Neural crest cell (in vitro differentiated cells): ENCODE measurements around the gene NRXN3. TPM values are rescaled to one million over a fixed set of nuclear protein-coding genes. Genes with fewer than 3 reads are reported as not detected.

Experiments
- DNase-seq: peaks from one replicate; pipeline ENCODE4 v3.0.0; 2021; ENCODE audit warnings: low read depth, mixed read lengths, low spot score
- H3K27ac Mint-ChIP-seq: one replicate; pipeline ENCODE4 v1.8.0; 2021; ENCODE audit warnings: mild to moderate bottlenecking, mixed read lengths; ENCODE audit not compliant: unreplicated experiment
- H3K27me3 Mint-ChIP-seq: 2 replicates; pipeline ENCODE4 v1.8.0; 2021; ENCODE audit warnings: low read depth, mild to moderate bottlenecking, mixed read lengths
- H3K36me3 Mint-ChIP-seq: 2 replicates; pipeline ENCODE4 v1.8.0; 2021; ENCODE audit warnings: low read depth, mild to moderate bottlenecking, mixed read lengths
- H3K4me1 Mint-ChIP-seq: 2 replicates; pipeline ENCODE4 v1.8.0; 2021; ENCODE audit warnings: mixed read lengths
- H3K4me3 Mint-ChIP-seq: one replicate; pipeline ENCODE4 v1.8.0; 2021; ENCODE audit warnings: mild to moderate bottlenecking, mixed read lengths
- H3K9me3 Mint-ChIP-seq: 2 replicates; pipeline ENCODE4 v1.8.0; 2021; ENCODE audit warnings: mixed read lengths
- CTCF ChIP-seq: fragments of 200-600 bp; sonication (generic); conservative IDR thresholded peaks from 2 replicates; pipeline ENCODE4 v1.5.0; 2021; ENCODE audit warnings: antibody characterized with exemption, mild to moderate bottlenecking
- total RNA-seq: library from RNA; stranded (reverse); gene quantifications from 2 replicates; pipeline ENCODE4 v1.2.1, GENCODE V29; 2021

The NRXN3 gene
- total RNA-seq, 1 donor from 2014 or later = 2.5 TPM

DNA sequence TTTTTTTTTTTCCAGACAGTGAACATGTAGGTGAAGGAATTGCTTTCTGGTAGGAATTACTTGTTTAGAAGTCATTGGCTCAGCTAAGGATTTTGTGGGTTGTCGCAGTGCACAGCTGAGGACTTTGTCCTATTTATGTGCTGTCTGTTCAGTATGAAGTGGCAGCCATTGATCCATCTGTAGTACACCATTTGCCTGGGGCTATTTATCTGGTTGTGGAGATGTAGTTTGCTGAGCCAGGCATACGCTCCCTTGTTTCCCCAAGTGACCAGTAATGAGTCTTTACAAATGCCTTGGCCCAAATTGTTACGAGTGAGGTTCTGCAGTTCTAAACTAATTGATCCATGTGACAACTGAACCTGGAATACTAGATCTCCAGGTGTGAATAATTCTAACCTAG is 140.1 kb downstream of the NRXN3 start:
- Mint-ChIP-seq H3K4me3 (no peak overlapping the region), H3K27me3 (peaks cover 40% of the 10 kb centered on the region), H3K4me1 (peaks cover 7% of the 10 kb centered on the region), H3K27ac (no peak overlapping the region), H3K36me3 (no peaks in the 10 kb centered on the region), H3K9me3 (no peaks in the 10 kb centered on the region)
- no peak for DNase-seq
- TF ChIP-seq CTCF = no peak

- DNase-seq = no peak
- H3K27me3 Mint-ChIP-seq = peaks cover 53% of the 10 kb centered on the region
- no peaks in the 10 kb centered on the region for H3K9me3 Mint-ChIP-seq
- peaks cover 17% of the 10 kb centered on the region for H3K4me1 Mint-ChIP-seq
- TF ChIP-seq CTCF = no peak
- no peak overlapping the region for H3K4me3 Mint-ChIP-seq
- no peak overlapping the region for H3K27ac Mint-ChIP-seq
- H3K36me3 Mint-ChIP-seq = no peaks in the 10 kb centered on the region
These were observed 143.3 kb downstream of the NRXN3 start for GRCh38 chr14:78313499-78313898.

GRCh38 chr14:78314484-78314883 is 144.3 kb downstream of the NRXN3 start:
- peaks cover 17% of the 10 kb centered on the region for H3K4me1 Mint-ChIP-seq
- H3K4me3 Mint-ChIP-seq = no peak overlapping the region
- no peaks in the 10 kb centered on the region for H3K9me3 Mint-ChIP-seq
- H3K27ac Mint-ChIP-seq = no peak overlapping the region
- DNase-seq = no peak
- no peak for TF ChIP-seq CTCF
- H3K36me3 Mint-ChIP-seq = no peaks in the 10 kb centered on the region
- peaks cover 49% of the 10 kb centered on the region for H3K27me3 Mint-ChIP-seq

DNA sequence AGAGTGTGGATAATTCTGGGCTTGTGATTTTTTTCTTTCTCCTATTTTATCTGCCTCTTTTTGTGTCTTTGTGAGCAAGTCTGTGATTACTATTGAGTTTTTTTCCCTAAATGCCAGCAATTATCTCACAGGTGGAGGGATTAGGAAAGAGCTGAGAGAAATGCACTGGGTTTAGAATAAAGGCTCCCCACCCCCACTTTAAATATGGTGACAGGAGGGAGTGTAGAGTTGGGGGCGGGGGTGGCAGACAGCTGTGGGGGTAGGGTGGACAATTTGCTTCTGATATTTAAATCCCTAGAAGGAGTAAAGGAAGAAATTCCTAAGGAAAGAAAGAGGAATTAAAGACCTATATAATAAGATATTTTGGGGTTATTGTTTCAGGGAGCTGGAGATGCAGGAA is 145.9 kb downstream of the NRXN3 start:
- H3K27ac Mint-ChIP-seq = peak overlapping the region; percentile 3
- H3K9me3 Mint-ChIP-seq = no peaks in the 10 kb centered on the region
- H3K36me3 Mint-ChIP-seq = no peaks in the 10 kb centered on the region
- TF ChIP-seq CTCF = no peak
- DNase-seq = no peak
- H3K4me1 Mint-ChIP-seq = peaks cover 27% of the 10 kb centered on the region
- H3K4me3 Mint-ChIP-seq = peak overlapping the region; percentile 7
- H3K27me3 Mint-ChIP-seq = peaks cover 52% of the 10 kb centered on the region

DNA sequence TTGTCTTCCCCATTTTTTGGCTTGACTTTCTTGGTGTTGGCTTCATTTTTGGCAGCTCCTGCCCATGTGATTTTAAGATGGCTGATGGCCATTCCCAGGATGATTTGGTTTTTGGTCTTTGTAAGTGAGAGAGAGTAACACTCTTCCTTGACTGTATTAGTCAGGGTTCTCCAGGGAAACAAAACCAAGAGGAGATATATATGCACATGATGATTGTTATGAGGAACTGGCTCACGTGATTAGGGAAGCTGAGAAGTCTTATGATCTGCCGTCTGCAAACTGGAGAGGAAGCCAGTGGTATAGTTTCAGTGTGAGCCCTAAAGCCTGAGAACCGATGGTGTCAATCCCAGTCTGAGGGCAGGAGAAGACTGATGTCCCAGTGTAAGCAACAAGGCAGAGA is 146.6 kb downstream of the NRXN3 start:
- H3K27me3 Mint-ChIP-seq = peaks cover 57% of the 10 kb centered on the region
- no peak overlapping the region for H3K4me3 Mint-ChIP-seq
- TF ChIP-seq CTCF = no peak
- no peak overlapping the region for H3K27ac Mint-ChIP-seq
- no peak for DNase-seq
- H3K36me3 Mint-ChIP-seq = no peaks in the 10 kb centered on the region
- H3K4me1 Mint-ChIP-seq = peaks cover 32% of the 10 kb centered on the region
- no peaks in the 10 kb centered on the region for H3K9me3 Mint-ChIP-seq

- Mint-ChIP-seq H3K27me3 (peaks cover 68% of the 10 kb centered on the region), H3K9me3 (no peaks in the 10 kb centered on the region), H3K4me1 (peaks cover 26% of the 10 kb centered on the region), H3K4me3 (no peak overlapping the region), H3K27ac (no peak overlapping the region), H3K36me3 (no peaks in the 10 kb centered on the region)
- DNase-seq = no peak
- no peak for TF ChIP-seq CTCF
These were observed 149.2 kb downstream of the NRXN3 start for GRCh38 chr14:78319406-78319805.
